Right atrium auricular region (tissue), 2 donors: ENCODE measurements around the gene ARHGEF10L. TPM values are rescaled to one million over a fixed set of nuclear protein-coding genes. Genes with fewer than 3 reads are reported as not detected.

ENCODE experiments used
- DNase-seq: peaks from one replicate; pipeline ENCODE4 v3.0.0-alpha.2; 2019; ENCODE audit warnings: low spot score
- H3K27ac ChIP-seq, 2 donors: fragments of 200-600 bp; sonication (generic); 1 replicate in 1 of 2; 2 replicates in 1 of 2; pipeline ENCODE4 v1.5.1; 2016 to 2019
- H3K27me3 ChIP-seq, 2 donors: fragments of 200-600 bp; sonication (generic); one replicate each; pipeline versions ENCODE4 v1.5.1 to v1.6.0; 2017 to 2019
- H3K36me3 ChIP-seq: fragments of 200-600 bp; sonication (generic); one replicate; pipeline ENCODE4 v1.5.1; 2016
- H3K4me1 ChIP-seq, 2 donors: fragments of 200-600 bp; sonication (generic); one replicate each; pipeline versions ENCODE4 v1.5.1 to v1.6.0; 2017 to 2019
- H3K4me3 ChIP-seq, 2 donors: fragments of 200-600 bp; sonication (generic); 1 replicate in 1 of 2; 2 replicates in 1 of 2; pipeline ENCODE4 v1.5.1; 2017 to 2019; ENCODE audit warnings: mild to moderate bottlenecking in 1 of 2, moderate library complexity in 1 of 2
- H3K9me3 ChIP-seq, 2 donors: fragments of 200-600 bp; sonication (generic); one replicate each; pipeline ENCODE4 v1.5.1; 2019
- total RNA-seq, 2 donors: library from RNA; depleted of rRNA; stranded (reverse); fragments of >200 nt; gene quantifications; one replicate each; pipeline ENCODE4 v1.1.0, GENCODE V29; 2016
- TF ChIP-seq, protein P1 (sequence below), 2 donors: fragments of 200-600 bp; sonication (generic); IDR thresholded peaks; one replicate each; pipeline ENCODE4 v1.5.1; 2019; ENCODE audit warnings: antibody characterized with exemption in 2 of 2

Gene ARHGEF10L
- total RNA-seq, 2 donors from 2014 or later, result 49.3 to 52.2 TPM

DNA sequence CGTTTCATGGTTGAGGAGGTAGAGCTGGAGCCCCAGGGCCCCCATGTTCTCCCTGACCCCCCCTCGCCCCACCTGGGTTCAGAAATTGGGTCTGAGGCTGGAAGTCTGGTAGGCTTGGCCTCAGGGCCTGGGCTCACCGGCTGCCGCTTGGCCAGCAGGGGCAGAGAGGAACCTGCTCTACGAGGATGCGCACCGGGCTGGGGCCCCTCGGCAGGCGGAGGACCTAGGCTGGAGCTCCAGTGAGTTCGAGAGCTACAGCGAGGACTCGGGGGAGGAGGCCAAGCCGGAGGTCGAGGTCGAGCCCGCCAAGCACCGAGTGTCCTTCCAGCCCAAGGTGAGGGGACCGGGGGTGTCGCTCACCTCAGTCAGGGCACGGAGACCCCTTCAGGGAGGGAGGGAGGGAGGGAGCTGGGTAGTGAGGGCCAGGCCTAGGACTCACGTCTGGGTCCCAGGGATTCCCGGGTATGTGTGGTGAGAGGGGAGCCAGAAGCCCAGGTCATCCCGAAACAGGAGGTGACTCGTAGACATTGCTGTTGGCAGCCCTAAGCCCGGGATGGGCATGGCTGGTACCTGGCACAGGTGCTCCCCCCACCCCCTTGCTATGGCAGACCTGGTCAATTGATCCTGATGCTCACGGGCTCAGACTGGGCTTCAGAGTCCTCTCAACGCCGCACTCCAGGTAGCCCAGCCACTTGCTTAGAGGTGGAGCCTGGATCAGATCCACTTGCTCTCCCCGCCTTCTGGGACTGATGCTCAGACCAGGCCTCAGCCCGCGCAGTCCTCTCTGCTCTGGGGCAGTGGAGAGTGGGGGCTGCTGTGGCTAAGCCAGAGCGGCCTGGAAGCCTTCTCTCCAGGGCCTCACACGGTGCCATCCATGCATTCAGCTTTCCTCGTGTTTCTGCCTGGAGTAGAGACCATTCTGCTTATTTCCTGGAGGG, 68.4 kb downstream of the ARHGEF10L start:
- TF ChIP-seq, protein P1, sequence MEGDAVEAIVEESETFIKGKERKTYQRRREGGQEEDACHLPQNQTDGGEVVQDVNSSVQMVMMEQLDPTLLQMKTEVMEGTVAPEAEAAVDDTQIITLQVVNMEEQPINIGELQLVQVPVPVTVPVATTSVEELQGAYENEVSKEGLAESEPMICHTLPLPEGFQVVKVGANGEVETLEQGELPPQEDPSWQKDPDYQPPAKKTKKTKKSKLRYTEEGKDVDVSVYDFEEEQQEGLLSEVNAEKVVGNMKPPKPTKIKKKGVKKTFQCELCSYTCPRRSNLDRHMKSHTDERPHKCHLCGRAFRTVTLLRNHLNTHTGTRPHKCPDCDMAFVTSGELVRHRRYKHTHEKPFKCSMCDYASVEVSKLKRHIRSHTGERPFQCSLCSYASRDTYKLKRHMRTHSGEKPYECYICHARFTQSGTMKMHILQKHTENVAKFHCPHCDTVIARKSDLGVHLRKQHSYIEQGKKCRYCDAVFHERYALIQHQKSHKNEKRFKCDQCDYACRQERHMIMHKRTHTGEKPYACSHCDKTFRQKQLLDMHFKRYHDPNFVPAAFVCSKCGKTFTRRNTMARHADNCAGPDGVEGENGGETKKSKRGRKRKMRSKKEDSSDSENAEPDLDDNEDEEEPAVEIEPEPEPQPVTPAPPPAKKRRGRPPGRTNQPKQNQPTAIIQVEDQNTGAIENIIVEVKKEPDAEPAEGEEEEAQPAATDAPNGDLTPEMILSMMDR (IDR thresholded peaks at IDR 0.05), result no peak
- Histone ChIP-seq H3K27ac (no peak overlapping the region), H3K4me1 (peaks cover 0 to 19% of the 10 kb centered on the region in 2 donors)

DNA sequence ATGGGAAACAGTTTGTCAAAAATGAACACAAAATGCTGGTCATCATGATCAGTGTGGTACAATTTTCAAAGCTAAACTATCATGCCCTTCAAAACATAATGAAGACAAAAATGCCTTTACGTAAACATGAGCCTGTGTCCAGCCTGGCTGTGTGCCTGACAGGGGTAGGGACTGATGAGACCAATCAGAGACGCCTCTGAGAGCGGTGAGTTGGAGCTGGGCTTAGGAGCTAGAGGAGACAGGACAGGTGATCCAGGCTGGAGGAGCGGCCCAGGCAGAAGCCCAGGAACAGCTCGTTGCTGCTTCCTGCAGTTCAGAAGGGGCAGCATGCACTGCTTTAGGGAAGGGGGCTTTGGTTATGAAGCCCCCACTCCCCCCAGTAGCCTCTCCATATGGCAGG, 70.0 kb downstream of the ARHGEF10L start:
- H3K36me3 ChIP-seq, result peaks cover 30% of the 10 kb centered on the region
- DNase-seq, result no peak
- H3K4me3 ChIP-seq, result no peak overlapping the region
- no peaks in the 10 kb centered on the region for H3K9me3 ChIP-seq
- TF ChIP-seq, protein P1 (IDR thresholded peaks at IDR 0.05), result no peak
- H3K27ac ChIP-seq, result no peak overlapping the region
- H3K27me3 ChIP-seq, result no peaks in the 10 kb centered on the region
- H3K4me1 ChIP-seq, result peaks cover 0 to 19% of the 10 kb centered on the region in 2 donors

More for the DNA sequence above, 68.4 kb downstream of the ARHGEF10L start:
- no peak overlapping the region for H3K4me3 ChIP-seq
- H3K9me3 ChIP-seq, result no peaks in the 10 kb centered on the region
- DNase-seq, result no peak
- H3K27me3 ChIP-seq, result no peaks in the 10 kb centered on the region
- H3K36me3 ChIP-seq, result peaks cover 18% of the 10 kb centered on the region

DNA sequence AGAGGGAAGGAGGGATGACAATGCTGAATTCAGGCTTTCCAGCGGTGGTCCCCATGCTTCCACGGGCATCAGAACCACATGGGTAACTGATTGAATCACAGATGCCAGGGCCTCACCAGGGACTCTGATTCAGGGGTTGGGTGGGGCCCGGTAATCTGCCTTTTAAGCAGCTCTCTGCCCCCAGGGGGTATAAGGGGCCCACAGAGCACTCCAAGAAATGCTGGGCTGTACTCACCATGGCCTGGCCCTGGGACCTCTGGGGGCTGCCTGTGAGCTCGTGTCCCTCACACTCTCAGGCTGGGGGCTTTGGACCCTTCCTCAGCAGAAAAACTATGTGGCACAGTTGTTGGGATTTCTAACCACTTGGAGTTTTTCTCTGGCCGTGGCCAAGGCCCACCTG, 70.6 kb downstream of the ARHGEF10L start:
- TF ChIP-seq, protein P1 (IDR thresholded peaks at IDR 0.05), result no peak
- Histone ChIP-seq H3K36me3 (peaks cover 30% of the 10 kb centered on the region), H3K27ac (no peak overlapping the region)

DNA sequence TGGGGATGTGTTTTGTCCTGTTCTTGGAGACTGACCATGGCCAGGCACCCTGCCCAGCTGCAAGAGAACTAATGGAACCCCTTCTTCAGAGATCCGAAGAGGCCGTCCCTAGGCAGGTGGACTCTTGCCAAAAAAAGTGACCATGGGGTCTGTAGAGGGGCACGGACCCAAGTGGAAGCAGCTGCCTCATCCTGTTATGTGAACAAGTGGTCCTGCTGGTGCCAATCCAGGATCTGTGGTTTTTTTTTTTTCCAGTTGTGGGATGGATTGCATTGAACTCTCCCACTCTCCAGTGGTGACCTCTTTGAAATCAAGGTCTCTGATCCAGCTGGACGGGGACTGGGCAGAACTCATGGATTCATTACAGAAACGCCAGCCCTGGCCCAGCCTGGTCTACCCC, 71.2 kb downstream of the ARHGEF10L start:
- DNase-seq, result no peak
- H3K4me3 ChIP-seq, result no peak overlapping the region
- H3K36me3 ChIP-seq, result peaks cover 30% of the 10 kb centered on the region
- TF ChIP-seq, protein P1 (IDR thresholded peaks at IDR 0.05), result no peak
- H3K27ac ChIP-seq, result no peak overlapping the region
- no peaks in the 10 kb centered on the region for H3K9me3 ChIP-seq
- H3K4me1 ChIP-seq, result peaks cover 0 to 11% of the 10 kb centered on the region in 2 donors
- H3K27me3 ChIP-seq, result no peaks in the 10 kb centered on the region

More for the DNA sequence above, 70.6 kb downstream of the ARHGEF10L start:
- Histone ChIP-seq H3K9me3 (no peaks in the 10 kb centered on the region), H3K27me3 (no peaks in the 10 kb centered on the region), H3K4me1 (peaks cover 0 to 17% of the 10 kb centered on the region in 2 donors), H3K4me3 (no peak overlapping the region)
- no peak for DNase-seq

DNA sequence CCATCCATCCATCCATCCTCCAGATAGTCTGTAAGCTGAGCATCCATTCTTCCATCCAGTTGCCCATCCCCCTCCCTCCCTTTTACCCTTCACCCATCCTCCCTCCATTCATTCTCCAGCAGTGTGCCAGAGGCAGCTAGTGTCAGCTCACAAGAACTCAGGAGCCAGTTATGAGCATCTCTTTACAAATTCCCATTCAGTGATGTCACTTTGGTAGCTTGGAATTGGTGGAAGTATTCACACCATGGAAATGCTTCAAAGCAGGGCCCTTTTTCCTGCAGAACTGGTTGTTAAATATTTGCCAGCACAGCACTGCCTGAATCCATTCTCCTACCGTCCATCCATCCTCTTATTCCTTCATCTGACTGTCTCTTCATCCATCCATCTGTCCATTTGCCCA, 72.5 kb downstream of the ARHGEF10L start:
- no peak overlapping the region for H3K27ac ChIP-seq
- TF ChIP-seq, protein P1 (IDR thresholded peaks at IDR 0.05), result no peak
- no peaks in the 10 kb centered on the region for H3K4me1 ChIP-seq

More for the DNA sequence above, 72.5 kb downstream of the ARHGEF10L start:
- Histone ChIP-seq H3K9me3 (no peaks in the 10 kb centered on the region), H3K27me3 (no peaks in the 10 kb centered on the region), H3K4me3 (no peak overlapping the region), H3K36me3 (peaks cover 30% of the 10 kb centered on the region)
- DNase-seq, result no peak
